Peyer's patch (tissue), 4 donors: ENCODE results near the gene SMTN.

Experiments
- CTCF ChIP-seq, 6 experiments: fragments of 450-650 bp in 4 of 6; fragments of 200-600 bp in 2 of 6; sonication (generic) in 1 of 6; IDR thresholded peaks; one replicate each; pipeline ENCODE4 v1.5.1; 2017 to 2019; ENCODE audit warnings: antibody characterized with exemption in 6 of 6, mild to moderate bottlenecking in 3 of 6, moderate library complexity in 1 of 6
- POLR2A ChIP-seq, 2 donors: fragments of 450-650 bp; IDR thresholded peaks; one replicate each; pipeline ENCODE4 v1.5.1; 2017; ENCODE audit warnings: antibody characterized with exemption in 2 of 2, mild to moderate bottlenecking in 2 of 2, moderate library complexity in 2 of 2

GRCh38 chr22:31100762-31101525 is 19.8 kb downstream of the SMTN start:
- TF ChIP-seq CTCF (IDR thresholded peaks at IDR 0.05) (no peak), POLR2A (IDR thresholded peaks at IDR 0.05) (no peak)
